ENCODE data around the gene ZSCAN5C.

DNA sequence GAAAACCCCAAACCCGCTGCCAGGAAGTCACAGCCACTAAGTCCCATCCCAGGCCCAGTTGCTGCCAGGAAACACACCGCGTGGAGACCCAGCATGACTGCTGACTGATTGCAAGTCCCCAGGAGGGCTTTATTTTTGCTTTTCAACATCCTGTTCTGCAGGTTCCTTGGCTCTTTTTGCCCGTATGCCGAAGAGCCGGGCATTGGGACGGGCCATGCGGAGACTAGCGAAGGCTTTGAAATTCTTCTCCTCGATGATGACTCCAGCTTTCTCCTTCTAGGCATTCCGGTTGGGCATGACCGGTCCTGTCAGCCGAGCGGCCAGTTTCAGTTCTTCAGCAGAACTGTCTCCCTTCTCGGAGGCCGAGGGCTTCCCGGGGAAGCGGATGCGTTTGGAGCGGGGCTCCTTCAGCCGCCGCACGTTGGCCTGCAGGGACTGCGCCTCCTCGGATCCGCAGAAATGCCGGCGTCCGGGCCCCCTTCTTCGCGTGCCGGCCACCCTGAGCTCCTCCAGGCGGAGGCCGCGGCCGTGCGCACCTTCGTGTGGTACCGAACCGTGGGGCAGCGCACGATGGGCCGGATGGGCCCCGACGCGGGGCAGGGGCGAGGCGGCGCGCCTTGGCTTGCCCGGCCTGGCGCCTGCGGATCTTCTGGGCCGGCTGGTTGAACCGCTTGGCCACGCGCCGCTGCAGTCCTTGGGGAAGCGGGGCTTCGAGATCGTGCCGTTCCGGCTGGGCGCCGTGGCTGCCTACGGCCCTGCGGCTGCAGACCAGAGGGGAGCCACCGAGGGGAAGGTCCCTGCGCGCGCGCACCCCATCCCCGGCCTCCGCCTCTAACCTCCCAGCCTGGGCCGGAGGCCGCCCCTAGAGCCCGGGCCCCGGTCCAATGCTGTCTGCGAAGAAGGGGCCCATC, 15.2 kb downstream of the ZSCAN5C start:
- TF ChIP-seq, protein P1, sequence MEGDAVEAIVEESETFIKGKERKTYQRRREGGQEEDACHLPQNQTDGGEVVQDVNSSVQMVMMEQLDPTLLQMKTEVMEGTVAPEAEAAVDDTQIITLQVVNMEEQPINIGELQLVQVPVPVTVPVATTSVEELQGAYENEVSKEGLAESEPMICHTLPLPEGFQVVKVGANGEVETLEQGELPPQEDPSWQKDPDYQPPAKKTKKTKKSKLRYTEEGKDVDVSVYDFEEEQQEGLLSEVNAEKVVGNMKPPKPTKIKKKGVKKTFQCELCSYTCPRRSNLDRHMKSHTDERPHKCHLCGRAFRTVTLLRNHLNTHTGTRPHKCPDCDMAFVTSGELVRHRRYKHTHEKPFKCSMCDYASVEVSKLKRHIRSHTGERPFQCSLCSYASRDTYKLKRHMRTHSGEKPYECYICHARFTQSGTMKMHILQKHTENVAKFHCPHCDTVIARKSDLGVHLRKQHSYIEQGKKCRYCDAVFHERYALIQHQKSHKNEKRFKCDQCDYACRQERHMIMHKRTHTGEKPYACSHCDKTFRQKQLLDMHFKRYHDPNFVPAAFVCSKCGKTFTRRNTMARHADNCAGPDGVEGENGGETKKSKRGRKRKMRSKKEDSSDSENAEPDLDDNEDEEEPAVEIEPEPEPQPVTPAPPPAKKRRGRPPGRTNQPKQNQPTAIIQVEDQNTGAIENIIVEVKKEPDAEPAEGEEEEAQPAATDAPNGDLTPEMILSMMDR (IDR thresholded peaks at IDR 0.05; ENCODE audit: low read length): no peak
- no peak for TF ChIP-seq EZH2 (IDR thresholded peaks at IDR 0.05; ENCODE audit: borderline replicate concordance, low read length)
